ENCODE results near the gene SHB. TPM values are rescaled to one million over a fixed set of nuclear protein-coding genes. Genes with fewer than 3 reads are reported as not detected.

The SHB gene
- total and polyA plus RNA-seq, 2 of the 8 experiments (the other 6 are each of a cell fraction or from before 2014, with no cell fraction given) = 4.1 to 12.6 TPM

DNA sequence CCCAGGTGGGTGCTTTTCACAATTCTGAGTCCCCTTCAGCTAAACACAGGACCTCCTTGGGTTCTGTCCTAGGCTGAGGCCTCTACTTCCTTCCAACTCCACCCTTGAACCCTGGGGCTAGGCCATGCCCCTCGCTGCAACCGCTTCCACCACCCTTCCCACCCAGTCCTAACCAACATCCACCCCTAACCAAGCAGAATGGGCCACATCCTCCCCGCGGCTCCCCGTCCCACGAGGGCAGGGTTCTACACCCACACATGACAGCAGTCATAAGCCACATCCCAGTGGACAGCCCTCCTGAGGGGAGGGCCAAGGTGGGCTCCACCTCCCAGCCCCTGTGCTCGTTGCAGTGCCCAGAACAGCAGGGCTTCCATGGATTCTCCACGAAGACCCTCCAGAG lies 65.8 kb downstream of the SHB start:
- DNase-seq (ENCODE audit: low read depth in 1 of 2, low spot score in 2 of 2) (no peak), FAIRE-seq (no peak)
- Histone ChIP-seq H2BK12ac (ENCODE audit: low read depth, low read length) (no peak overlapping the region), H2BK120ac (replicated peaks; ENCODE audit: low read depth, low read length) (no peak overlapping the region), H4K91ac (replicated peaks; ENCODE audit: insufficient read length, low read length) (no peak overlapping the region), H3K9me3 (ENCODE audit: insufficient read depth in 2 of 2, low read depth in 1 of 2, low read length in 1 of 2) (no peaks in the 10 kb centered on the region), H3K14ac (ENCODE audit: insufficient read length) (no peak overlapping the region), H2BK20ac (ENCODE audit: low read length) (no peak overlapping the region), H3K79me2 (ENCODE audit: control insufficient read depth in 1 of 2, insufficient read depth in 2 of 2, low read length in 2 of 2) (no peaks in the 10 kb centered on the region), H3K4me2 (ENCODE audit: insufficient read depth in 1 of 2, low read depth in 2 of 2, low read length in 2 of 2) (no peak overlapping the region), H3K79me1 (ENCODE audit: low read depth, low read length) (peaks cover 10% of the 10 kb centered on the region; the same call in 1 of the 2 replicates), H4K8ac (ENCODE audit: extremely low read depth, insufficient read depth, low read length) (no peak overlapping the region), H3K27me3 (replicated peaks in 1 of 4; ENCODE audit: control insufficient read depth in 3 of 4, extremely low read depth in 1 of 4, insufficient read depth in 3 of 4, low read length in 3 of 4) (no peaks in the 10 kb centered on the region), H3K18ac (ENCODE audit: extremely low read depth, low read length) (no peak overlapping the region; the same call in 1 of the 2 replicates), H3K23me2 (ENCODE audit: low read depth, low read length) (no peaks in the 10 kb centered on the region), H3K36me3 (ENCODE audit: control insufficient read depth in 2 of 4, insufficient read depth in 4 of 4, low read length in 3 of 4) (peaks cover 0 to 2% (median 0%) of the 10 kb centered on the region in 4 experiments; a peak in 1 of 8 replicates), H4K20me1 (replicated peaks in 1 of 2; ENCODE audit: control insufficient read depth in 1 of 2, insufficient read depth in 2 of 2, low read length in 2 of 2) (no peaks in the 10 kb centered on the region), H2BK5ac (ENCODE audit: low read depth, low read length) (no peak overlapping the region), H3K4ac (replicated peaks; ENCODE audit: insufficient read length, low read depth, low read length) (no peak overlapping the region), H2AFZ (ENCODE audit: low read length) (no peak overlapping the region), H2BK15ac (ENCODE audit: low read length) (peak overlapping the region; percentile 8; the same call in 1 of the 2 replicates), H3K9ac (replicated peaks in 1 of 4; ENCODE audit: extremely low read depth in 1 of 4, low read depth in 3 of 4, low read length in 3 of 4) (no peak overlapping the region), H3K27ac (ENCODE audit: low read depth, low read length) (no peak overlapping the region), H3K4me3 (ENCODE audit: extremely low read depth in 1 of 4, insufficient read depth in 2 of 4, low read depth in 3 of 4, low read length in 4 of 4) (no peak overlapping the region), H3K56ac (replicated peaks; ENCODE audit: insufficient read length, low read depth, low read length) (no peak overlapping the region), H3K23ac (ENCODE audit: insufficient read length) (no peak overlapping the region), H4K5ac (ENCODE audit: insufficient read length, low read depth, low read length) (no peak overlapping the region), H2AK5ac (ENCODE audit: low read depth, low read length) (no peak overlapping the region), H3K4me1 (replicated peaks in 1 of 4; ENCODE audit: control insufficient read depth in 3 of 4, insufficient read depth in 4 of 4, low read length in 3 of 4) (peaks cover under 1 to 16% (median 13%) of the 10 kb centered on the region in 4 experiments)
- ChIA-PET POLR2A (ENCODE audit: partially characterized antibody) (interaction anchor here (1.1 kb wide), 1 partner anchor 12 kb away, joined by 4 read pairs; no protein-coding TSS in a partner anchor), CTCF (ENCODE audit: partially characterized antibody) (interaction anchor here (1.0 to 2.6 kb wide), 5 partner anchors 14 to 158 kb away, joined by 3 to 6 read pairs (median 4); no protein-coding TSS in a partner anchor)
- 79% methylated on average over 8 of the region's 8 CpGs; no CpG with 5 or more reads in 1 of the 2 experiments for WGBS, 2 experiments (ENCODE audit: extremely low coverage in 1 of 2, insufficient coverage in 1 of 2, insufficient read length in 1 of 2, insufficient replicate concordance in 2 of 2, low coverage in 1 of 2, low lambda C conversion rate in 2 of 2, missing lambda C conversion rate in 1 of 2)
- TF ChIP-seq, protein P1, sequence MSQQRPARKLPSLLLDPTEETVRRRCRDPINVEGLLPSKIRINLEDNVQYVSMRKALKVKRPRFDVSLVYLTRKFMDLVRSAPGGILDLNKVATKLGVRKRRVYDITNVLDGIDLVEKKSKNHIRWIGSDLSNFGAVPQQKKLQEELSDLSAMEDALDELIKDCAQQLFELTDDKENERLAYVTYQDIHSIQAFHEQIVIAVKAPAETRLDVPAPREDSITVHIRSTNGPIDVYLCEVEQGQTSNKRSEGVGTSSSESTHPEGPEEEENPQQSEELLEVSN (IDR thresholded peaks at IDR 0.05) = no peak
- no peak for TF ChIP-seq CEBPB (IDR thresholded peaks at IDR 0.05; ENCODE audit: low read depth, low read length)
- TF ChIP-seq, protein P2, sequence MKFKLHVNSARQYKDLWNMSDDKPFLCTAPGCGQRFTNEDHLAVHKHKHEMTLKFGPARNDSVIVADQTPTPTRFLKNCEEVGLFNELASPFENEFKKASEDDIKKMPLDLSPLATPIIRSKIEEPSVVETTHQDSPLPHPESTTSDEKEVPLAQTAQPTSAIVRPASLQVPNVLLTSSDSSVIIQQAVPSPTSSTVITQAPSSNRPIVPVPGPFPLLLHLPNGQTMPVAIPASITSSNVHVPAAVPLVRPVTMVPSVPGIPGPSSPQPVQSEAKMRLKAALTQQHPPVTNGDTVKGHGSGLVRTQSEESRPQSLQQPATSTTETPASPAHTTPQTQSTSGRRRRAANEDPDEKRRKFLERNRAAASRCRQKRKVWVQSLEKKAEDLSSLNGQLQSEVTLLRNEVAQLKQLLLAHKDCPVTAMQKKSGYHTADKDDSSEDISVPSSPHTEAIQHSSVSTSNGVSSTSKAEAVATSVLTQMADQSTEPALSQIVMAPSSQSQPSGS (IDR thresholded peaks at IDR 0.05; ENCODE audit: low read length) = no peak
- TF ChIP-seq BCL11A (IDR thresholded peaks at IDR 0.05; ENCODE audit: low read depth in 2 of 2, low read length in 2 of 2) = no peak
- TF ChIP-seq, protein P3, sequence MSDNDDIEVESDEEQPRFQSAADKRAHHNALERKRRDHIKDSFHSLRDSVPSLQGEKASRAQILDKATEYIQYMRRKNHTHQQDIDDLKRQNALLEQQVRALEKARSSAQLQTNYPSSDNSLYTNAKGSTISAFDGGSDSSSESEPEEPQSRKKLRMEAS (IDR thresholded peaks at IDR 0.05) = no peak
- TF ChIP-seq, protein P4, sequence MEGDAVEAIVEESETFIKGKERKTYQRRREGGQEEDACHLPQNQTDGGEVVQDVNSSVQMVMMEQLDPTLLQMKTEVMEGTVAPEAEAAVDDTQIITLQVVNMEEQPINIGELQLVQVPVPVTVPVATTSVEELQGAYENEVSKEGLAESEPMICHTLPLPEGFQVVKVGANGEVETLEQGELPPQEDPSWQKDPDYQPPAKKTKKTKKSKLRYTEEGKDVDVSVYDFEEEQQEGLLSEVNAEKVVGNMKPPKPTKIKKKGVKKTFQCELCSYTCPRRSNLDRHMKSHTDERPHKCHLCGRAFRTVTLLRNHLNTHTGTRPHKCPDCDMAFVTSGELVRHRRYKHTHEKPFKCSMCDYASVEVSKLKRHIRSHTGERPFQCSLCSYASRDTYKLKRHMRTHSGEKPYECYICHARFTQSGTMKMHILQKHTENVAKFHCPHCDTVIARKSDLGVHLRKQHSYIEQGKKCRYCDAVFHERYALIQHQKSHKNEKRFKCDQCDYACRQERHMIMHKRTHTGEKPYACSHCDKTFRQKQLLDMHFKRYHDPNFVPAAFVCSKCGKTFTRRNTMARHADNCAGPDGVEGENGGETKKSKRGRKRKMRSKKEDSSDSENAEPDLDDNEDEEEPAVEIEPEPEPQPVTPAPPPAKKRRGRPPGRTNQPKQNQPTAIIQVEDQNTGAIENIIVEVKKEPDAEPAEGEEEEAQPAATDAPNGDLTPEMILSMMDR (IDR thresholded peaks at IDR 0.05; ENCODE audit: control extremely low read depth in 1 of 3, insufficient read depth in 1 of 3, low read depth in 1 of 3, low read length in 3 of 3) = no peak
- TF ChIP-seq SIX5 (IDR thresholded peaks at IDR 0.05; ENCODE audit: low read depth, low read length) = no peak
- TF ChIP-seq JUN (IDR thresholded peaks at IDR 0.05; ENCODE audit: low read depth, low read length) = no peak
